CD4-positive, alpha-beta T cell treated with Interferon gamma for 1 hour (primary cell): Measurements from ENCODE around the gene NFATC3.

ENCODE experiments used
- DNase-seq: peaks from one replicate; pipeline ENCODE4 v3.0.0-alpha.2; 2020

Gene NFATC3

GRCh38 chr16:68194251-68194650 lies 109.1 kb downstream of the NFATC3 start:
- DNase-seq, result no peak

DNA sequence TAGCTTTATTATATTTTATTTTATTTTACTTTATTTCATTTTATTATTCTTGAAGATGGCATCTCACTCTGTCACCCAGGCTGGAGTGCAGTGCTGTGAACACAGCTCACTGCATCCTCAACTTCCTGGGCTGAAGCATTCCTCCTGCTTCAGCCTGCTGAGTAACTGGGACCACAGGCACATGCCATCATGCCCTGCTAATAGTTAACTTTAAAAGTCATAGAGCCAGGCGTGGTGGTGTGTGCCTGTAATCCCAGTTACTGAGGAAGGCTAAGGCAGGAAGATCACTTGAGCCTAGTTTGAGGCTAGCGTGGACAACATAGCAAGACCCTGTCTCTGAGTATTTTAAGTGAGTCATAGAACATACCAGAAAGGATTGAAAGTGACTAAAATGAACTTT lies 112.1 kb downstream of the NFATC3 start:
- DNase-seq, result no peak

DNA sequence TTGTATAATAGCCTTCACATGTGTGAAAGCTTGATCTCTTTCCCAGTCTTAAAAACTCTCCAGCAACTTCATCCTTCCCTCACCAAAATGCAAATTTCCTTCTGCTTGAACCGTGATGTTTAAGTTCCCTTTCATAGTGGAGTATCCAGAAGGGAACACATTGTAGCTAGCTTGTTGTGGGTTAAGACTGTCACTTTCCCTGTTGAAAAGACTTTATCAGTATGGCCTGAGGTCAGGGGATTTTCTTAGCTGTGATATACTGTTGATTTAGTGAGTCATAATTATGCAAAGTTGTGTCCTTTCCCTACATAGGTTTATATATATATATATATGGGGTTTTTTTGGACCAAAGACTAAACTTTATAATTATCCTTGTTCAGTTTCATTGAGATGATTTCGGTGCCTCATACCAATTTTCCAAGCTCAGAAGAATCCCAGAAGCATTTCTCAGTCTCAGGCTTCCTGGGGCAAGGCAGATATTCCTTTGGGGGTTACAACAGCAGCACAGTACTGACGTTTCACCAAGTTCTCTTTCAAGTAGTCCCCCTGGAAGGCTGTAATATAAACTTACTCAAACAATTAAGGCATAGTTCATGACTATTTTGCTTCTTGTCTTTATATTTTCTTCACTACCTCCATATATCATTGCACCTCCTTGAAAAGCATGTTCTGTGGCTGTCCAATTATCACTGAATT lies 115.1 kb downstream of the NFATC3 start:
- DNase-seq, result no peak

DNA sequence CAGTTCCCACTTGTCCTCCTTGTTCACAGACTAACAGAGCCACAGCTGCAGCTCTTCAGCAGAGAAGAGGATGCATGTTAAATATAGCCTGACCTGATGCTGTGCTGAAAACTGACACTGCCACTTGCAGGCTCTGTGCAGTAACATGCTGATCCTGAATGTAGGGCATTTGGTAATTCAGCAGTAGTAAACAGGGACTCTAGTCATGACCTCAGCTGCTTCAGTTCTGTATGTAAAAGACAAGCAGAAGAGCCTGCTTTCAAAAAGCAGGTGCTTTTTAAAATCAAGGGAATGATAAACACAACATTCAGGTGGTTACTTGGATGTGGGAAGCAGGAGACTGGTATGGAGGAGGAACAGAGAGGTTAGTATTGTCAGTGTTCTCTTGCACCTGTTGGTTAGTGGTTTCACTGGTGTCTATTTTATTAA lies 116.9 kb downstream of the NFATC3 start:
- no peak for DNase-seq

DNA sequence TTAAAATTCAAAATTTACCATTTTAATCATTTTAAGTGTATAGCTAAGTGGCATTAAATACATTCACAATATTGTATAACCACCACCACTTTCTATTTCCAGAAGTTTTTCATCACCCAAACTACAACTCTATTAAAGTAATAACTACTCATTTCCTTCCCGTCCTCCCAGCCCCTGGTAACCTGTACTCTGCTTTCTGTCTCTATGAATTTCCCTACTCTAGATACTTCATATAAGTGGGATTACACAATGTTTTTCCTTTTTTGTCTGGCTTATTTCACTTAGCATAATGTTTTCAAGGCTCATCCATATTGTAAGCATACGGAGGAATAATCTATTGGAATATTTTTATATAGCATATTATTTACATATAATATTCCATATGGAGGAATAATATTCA lies 121.1 kb downstream of the NFATC3 start:
- DNase-seq, result no peak

GRCh38 chr16:68214726-68215125 lies 129.6 kb downstream of the NFATC3 start:
- no peak for DNase-seq

DNA sequence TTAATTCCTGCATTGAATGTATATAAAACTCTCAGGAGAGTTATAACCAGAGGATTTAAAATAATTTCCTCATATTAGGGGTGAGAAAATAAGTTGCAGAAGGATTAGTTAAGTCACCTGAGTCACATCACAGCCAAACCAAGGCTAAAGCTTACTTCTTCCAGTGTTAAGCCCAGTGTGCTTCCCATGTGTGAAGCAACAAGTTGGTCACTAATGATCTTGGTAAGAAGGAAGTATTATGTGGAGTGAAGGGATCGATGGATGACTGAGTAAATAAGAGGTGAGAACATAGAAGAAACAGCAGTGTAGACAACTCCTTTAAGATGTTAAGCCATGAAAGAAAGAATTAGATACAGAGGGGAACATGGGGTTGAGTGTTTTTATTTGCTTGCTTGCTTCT lies 130.1 kb downstream of the NFATC3 start:
- DNase-seq, result no peak

DNA sequence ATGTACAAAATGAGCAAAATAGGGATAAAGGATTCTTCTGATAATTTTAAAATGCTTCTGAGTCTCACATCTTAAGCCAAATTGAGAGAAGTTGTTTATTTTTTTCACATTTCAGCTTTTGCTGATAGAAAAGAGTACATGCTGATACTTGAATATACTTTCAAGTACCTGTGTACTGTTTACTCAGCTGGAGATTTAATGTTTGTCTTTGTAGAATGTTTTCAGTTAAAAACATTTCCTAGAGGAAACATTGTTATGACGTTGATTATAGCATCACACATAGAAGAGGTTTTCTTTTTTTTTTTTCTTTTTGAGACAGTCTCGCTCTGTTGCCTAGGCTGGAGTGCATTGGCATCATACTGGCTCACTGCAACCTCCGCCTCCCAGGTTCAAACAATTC lies 131.1 kb downstream of the NFATC3 start:
- no peak for DNase-seq

GRCh38 chr16:68217506-68217905 lies 132.3 kb downstream of the NFATC3 start:
- no peak for DNase-seq

- DNase-seq, result no peak
Observed at GRCh38 chr16:68219725-68220351, 134.7 kb downstream of the NFATC3 start.

GRCh38 chr16:68223072-68223471 lies 137.9 kb downstream of the NFATC3 start:
- DNase-seq, result no peak

DNA sequence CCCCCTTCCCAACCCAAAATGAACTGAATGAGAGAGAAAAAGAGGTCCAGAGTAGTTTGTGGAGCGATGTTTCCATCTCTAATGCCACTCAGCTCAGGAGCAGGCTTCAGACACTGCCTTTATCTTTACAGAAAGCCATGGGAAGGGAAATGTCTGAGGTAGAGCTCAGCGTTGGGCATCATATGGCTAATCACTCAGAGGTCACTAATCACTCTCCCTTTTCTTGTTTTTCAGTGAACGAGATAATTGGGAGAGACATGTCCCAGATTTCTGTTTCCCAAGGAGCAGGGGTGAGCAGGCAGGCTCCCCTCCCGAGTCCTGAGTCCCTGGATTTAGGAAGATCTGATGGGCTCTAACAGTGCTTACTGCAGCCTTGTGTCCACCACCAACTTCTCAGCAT lies 140.9 kb downstream of the NFATC3 start:
- no peak for DNase-seq

- no peak for DNase-seq
Observed at GRCh38 chr16:68227183-68227793, 142.1 kb downstream of the NFATC3 start.

DNA sequence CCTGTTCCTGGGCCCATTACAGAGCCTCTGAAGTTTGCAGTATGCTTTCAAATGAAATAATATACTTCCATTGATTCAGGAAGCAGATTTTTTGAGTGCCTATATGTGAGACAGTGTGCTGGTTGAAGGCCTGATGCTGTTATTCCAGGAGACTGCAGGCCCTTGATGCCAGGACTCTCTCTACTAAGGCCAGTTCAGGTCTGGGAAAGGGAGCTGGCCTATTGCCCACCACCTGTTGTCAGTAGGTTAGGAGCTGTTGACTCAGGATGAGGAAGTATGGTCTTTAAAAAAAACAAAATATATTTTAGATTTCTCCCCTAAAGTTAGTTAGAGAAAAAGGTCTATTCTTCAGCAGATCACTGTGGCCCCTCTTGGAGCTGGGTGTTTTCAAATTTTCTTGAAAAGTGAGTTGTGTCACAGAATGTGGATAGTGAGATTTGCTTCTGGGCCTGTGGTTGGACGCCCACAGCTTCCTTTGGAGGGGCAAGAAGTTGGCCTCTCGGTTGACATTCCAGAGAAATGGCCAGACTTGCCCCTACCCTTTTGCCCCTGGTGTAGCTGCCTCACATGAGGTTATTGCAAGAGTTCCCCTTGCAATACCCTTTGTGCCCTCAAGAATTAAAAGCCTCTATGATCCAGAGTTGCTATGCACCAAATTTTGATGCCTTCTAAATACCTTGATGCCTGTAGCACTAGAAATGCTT lies 142.8 kb downstream of the NFATC3 start:
- DNase-seq, result no peak

- no peak for DNase-seq
Observed at GRCh38 chr16:68228652-68229051, 143.5 kb downstream of the NFATC3 start.

GRCh38 chr16:68229431-68230175 lies 144.4 kb downstream of the NFATC3 start:
- DNase-seq, result peak; percentile 15

- no peak for DNase-seq
Observed at GRCh38 chr16:68230176-68230571, 145.0 kb downstream of the NFATC3 start.

GRCh38 chr16:68230956-68231355 lies 145.8 kb downstream of the NFATC3 start:
- no peak for DNase-seq

- no peak for DNase-seq
Observed at GRCh38 chr16:68231384-68232136, 146.4 kb downstream of the NFATC3 start.

GRCh38 chr16:68232335-68232734 lies 147.2 kb downstream of the NFATC3 start:
- DNase-seq, result no peak

DNA sequence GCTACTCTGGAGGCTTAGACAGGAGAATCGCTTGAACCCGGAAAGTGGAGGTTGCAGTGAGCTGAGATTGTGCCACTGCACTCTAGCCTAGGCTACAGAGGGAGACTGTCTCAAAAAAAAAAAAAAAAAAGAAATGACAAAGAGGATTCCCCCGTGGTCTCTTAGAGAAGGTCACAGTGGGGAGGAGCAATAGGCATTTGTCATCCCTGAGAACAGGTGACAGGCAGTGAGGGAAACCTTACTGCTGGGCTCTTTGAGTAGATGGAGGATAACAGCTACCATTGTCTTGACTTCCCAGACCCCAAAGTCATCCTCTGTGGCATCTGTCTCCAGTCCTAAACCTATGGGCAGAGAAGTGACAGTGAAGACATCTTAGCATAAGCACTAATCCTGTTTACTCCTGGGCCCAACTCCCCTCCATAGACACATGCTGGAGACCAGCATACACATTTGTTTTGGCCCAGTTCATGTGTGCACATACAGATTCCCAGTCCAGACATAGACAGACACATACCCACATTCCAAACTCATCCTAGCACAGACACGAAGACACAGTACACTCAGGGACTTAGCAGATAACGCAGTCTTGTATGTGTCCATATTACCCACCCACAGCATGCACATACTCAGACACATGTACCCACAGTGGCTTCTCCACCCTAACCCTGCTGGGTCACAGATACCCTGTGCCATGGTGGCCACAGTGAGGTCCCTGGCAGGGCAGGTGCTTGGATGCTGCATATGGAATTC lies 148.1 kb downstream of the NFATC3 start:
- DNase-seq, result no peak

DNA sequence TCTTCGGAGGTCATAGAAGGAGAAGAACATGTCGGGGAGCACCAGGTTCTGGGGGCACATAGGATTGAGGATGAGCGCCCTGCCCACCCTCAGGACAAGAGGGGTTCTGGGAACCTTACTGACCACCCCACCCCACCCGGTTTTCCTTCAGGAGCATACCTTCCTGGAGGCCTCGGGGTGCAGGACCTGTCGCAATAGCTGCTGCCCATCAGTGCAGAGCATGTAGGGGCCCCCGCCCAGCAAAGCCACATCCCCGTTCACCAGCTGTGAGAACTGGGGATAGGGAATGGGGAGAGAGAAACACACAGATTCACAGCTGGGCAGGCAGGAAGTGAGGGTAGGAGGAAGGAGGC lies 148.6 kb downstream of the NFATC3 start:
- DNase-seq, result no peak
